NCI-H2227 (cell line): Measurements from ENCODE around the gene QDPR.
"Not testable (repeated sequence)": the region's sequence is repeated elsewhere in the genome, so short reads cannot be mapped to it uniquely, and the experiment has no call there.

ENCODE experiments used
- DNase-seq: peaks from one replicate; lab custom pipeline; 2025; ENCODE audit not compliant: unreplicated experiment; lab: John Stamatoyannopoulos, UW

QDPR gene

DNA sequence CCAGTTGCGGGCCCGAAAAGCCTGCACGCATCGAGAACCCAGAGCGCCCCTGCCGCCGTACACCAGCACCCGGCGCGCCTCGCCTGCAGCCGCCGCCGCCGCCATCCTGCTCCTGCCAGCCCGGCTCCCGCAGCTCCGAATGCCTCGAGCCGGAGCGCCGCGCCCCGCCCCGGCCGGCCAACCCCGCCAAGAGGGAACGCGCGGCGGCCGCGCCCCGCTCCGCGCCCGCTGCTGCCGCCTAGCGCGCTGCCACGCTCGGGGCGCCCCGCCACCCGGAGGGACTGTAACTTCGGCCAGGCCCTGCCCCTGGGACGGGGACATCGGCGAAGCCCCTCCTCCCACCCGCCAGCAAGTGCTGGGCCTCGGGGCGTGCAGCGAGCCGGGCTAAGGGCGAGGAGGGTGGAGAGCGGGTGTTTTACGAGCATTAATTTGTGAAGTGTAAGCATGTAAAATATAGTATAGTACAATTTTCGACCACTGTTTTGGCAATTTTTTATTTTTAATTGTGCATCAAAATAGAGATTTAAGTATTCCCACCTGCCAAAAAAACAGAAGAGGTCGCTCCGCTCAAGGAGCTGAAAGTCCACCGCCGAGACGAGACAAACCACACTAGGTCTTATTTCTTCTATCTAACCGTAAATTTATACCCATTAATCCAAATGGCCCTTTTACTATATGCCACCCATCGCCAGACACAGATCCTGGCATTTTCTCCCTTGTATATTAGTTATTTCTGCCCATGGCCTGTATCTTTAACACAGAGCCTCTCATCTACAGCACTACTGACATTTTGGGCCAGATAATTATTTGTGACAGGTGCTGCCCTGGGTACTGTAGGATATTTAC lies at the start of gene QDPR:
Gene QDPR, minus strand, starts transcription at position 141 of the 846 bp plus-strand sequence. Its CDS starts 36 bp downstream, at position 105.
- DNase-seq: peak; percentile 79

DNA sequence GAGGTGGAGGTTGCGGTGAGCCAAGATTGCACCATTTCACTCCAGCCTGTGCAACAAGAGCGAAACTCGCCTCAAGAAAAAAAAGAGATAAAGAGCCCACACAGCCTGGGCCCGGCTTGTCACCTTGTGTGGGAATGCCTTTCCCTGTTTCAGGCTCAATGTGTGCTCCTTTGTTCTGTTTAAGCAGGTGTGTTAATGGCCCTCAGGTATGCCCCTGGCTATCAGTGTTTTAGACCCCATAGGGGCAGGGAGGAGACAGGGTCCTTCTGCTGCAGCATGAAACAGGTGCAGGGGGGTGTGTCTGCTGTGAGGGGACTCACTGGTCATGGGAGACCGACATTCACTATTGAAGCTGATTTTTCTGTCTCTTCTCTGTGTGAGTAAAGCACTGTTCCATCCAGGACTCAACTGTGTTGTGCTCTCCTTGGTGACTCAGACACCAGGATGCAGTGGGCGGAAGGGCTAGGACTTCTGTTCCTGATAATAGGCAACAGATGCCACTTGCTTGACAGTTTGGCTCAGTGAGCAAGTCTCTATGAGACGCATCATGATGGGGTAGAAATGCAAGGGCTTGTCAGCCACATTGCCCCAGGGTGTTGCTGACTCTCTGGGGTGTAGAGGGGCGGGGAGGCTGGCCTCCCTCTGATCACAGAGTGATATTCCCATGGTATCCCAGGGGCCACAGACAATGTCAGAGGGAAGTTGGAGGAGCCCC lies 49.5 kb upstream of the QDPR start:
- no peak for DNase-seq

GRCh38 chr4:17560065-17560673 lies 48.3 kb upstream of the QDPR start:
- no peak for DNase-seq

GRCh38 chr4:17559709-17560048 lies 47.8 kb upstream of the QDPR start:
- DNase-seq: no peak

DNA sequence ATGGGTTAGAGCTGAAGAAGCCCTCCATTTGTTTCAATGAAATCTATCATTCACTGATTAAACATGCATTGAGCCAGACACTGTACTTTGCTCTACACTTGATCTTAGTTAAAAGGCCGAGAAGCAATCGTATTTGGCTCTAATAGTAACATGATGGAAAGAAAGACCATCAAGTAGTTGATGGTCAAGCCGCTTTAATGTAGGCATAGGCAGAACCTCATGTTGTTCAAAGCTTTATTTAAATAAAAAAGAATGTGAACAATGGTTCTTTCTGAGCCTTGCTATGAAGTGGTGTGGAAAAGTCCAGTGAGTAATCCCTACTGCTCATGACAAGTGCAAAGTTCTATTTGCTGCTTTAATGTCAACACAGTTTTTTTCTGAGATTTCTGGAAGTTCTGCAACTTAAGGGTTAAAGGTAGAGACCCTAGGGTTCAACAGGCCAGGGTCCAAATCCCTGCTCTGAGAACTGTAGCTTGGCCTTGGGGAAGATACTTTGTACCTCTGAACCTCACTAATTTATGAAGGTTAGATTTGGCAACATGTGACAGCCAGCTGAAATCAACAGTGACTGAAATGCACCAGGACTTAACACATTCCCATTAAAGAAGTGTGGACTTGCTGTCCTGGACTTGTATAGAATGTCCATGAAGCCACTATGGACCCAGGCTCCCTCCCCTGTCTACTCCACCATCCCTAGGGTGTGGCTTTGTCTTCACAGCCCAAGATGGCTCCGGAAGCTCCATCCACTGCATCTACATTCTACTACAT lies 47.2 kb upstream of the QDPR start:
- no peak for DNase-seq

DNA sequence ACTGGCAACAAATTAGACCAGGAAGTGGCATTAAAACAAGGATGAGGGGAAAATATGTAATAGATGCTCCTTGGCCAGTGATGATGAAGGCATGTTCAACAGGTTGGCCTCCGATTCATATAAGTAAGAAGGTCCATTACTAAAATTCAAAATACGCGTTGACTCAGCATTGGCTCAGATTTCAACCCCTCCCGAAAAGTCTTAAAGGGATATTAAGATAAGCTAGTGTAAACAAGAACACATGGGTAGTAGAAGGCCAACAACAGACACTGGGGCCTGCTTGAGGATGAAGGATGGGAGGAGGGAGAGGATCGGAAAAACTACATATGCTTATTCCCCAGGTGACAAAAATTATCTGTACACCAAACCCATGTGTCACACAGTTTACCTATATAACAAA lies 46.0 kb upstream of the QDPR start:
- no peak for DNase-seq

- DNase-seq: no peak
These were observed 44.6 kb upstream of the QDPR start for GRCh38 chr4:17556498-17556897.

DNA sequence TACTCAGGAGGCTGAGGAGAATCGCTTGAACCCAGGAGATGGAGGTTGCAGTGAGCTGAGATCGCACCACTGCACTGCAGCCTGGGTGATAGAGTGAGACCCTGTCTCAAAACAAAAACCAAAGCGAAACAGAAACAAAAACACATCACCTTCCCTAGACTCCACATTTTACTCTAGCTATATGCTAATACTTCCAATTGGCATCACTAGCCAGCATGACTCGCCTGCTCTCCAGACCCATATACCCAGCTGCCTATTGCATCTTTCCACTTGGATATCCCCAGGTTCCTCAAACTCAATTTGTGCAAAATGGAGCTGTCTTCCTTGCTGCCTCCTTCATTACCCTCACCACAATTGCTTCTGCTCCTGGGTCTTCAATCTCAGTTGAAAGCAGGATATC lies 42.7 kb upstream of the QDPR start:
- DNase-seq: no peak

GRCh38 chr4:17552427-17552826 lies 40.5 kb upstream of the QDPR start:
- DNase-seq: no peak

GRCh38 chr4:17550549-17550948 lies 38.7 kb upstream of the QDPR start:
- no peak for DNase-seq

- DNase-seq: no peak
These were observed 34.8 kb upstream of the QDPR start for GRCh38 chr4:17546678-17547077.

GRCh38 chr4:17546222-17546621 lies 34.3 kb upstream of the QDPR start:
- DNase-seq: no peak

DNA sequence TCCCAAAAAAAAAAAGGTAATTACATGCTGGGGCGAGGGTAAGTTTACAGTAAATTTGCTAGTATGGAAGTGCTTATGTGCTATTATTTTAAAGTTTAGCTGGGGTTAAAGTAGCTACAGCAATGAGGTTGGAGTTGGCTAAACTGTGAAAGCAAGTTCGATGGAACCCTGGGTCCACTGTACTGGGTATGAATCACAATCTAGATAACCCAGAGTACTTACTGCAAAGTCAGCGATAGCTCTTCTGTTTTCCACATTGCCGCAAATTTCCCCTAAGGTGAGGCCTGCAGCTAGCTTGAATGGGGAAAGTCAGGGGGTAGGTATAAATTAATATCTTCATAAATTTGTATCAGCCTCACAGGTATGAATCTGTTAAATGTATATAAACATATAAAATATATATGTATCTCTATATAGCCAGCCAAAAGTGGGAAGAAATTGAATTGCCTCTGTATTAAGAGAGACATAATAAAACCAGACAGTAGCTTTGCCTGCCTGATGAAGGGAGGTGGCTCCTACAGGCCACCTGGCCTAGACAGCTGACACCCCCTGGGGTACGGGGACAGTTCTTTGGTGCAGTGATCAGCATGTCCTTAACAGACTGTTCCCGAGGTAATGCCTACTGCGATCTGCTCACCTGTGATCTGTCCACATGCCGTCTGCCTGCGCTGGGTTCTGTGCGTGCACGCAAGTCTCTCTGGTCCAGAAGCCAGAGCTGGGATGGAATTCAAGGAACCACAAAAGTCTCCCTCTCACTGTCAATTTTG lies 33.7 kb upstream of the QDPR start:
- no peak for DNase-seq

DNA sequence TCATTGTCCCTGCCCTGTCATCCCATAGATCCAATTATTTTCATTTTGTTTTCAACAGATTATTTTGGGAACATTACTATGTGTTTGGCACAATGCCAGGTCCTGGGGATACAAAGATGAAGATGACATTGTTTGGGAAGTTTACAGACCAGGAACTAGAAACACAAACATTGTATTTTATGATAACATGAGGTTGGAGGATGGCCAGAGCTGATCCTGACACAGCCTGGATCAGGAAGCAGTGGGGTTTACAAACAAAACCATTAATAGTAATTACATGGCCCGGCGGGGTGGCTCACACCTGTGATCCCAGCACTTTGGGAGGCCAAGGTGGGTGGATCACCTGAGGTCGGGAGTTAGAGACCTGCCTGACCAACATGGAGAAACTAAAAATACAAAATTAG lies 32.9 kb upstream of the QDPR start:
- DNase-seq: no peak

GRCh38 chr4:17544205-17544604 lies 32.3 kb upstream of the QDPR start:
- peak; percentile 24 for DNase-seq

DNA sequence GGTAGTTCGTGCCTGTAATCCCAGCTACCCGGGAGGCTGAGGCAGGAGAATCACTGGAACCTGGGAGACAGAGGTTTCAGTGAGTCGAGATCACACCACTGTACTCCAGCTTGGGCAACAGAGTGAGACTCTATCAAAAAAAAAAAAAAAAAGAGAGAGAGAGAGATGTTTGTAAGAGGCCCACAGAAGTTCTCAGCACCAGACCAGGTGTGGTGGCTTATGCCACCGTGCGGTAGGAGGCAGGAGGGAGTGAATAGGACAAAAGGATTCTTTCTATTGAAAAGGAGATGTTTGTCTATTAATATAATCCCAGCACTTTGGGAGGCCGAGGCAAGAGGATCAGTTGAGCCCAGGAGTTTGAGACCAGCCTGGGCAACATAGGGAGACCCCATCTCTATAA lies 25.2 kb upstream of the QDPR start:
- not testable (repeated sequence) for DNase-seq

DNA sequence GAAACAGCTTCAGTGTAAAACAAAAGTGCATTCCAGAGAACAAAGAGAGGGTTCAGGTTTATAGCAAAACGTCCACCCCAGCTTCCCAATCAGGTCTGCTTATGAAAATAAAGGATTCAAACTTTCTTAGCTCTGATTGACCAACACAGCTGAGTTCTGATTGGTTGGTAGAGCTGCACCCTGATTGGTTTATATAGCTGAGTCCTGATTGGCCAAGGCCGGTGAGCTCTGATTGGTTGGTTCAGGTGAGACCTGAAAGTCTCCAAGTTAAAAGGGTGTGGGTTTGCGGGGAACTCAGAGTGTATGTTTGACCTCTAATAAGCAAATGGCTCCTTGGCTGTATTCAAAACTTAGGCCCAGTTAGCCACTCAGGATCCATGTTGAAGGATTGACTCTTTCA lies 24.0 kb upstream of the QDPR start:
- DNase-seq: no peak

GRCh38 chr4:17535242-17535641 lies 23.4 kb upstream of the QDPR start:
- no peak for DNase-seq

DNA sequence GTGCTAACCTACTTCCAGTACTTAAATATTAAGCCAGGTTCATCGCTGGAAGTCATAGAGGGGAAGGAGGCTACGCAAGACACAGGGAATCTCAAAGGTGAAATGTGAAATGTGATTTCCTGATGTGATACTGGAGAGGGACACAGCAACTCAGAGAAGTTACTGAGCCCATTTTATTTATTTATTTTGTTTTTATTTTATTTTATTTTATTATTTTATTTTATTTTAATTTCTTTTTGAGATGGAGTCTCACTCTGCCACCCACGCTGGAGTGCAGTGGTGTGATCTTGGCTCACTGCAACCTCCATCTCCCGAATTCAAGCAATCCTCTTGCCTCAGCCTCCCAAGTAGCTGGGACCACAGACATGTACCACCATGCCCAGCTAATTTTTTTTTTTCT lies 22.8 kb upstream of the QDPR start:
- DNase-seq: no peak

GRCh38 chr4:17531538-17532285 lies 19.8 kb upstream of the QDPR start:
- DNase-seq: no peak
